K562 (cell line): Measurements from ENCODE around the gene STMP1. TPM values are rescaled to one million over a fixed set of nuclear protein-coding genes. Genes with fewer than 3 reads are reported as not detected.
A peak's percentile ranks its signal among the peaks of the same experiment; 100 is the strongest.

ENCODE experiments used
- ATAC-seq: fragments of 200-7000 bp; cut with Tn5 transposase; 3 replicates; pipeline ENCODE4 v1.9.1; 2020; ENCODE audit warnings: moderate library complexity
- BruUV-seq: library from RNA; stranded (reverse); fragments of 400-500 nt; replicated peaks from 2 replicates; lab custom pipeline; 2021; lab: Mats Ljungman, UMichigan
- CTCF ChIA-PET: fragments of 300-600 bp; formaldehyde crosslinking; extraction: SDS; loops from one replicate; lab custom pipeline; 2021; ENCODE audit warnings: low intra/inter-chr PET ratio; lab: Yijun Ruan, JAX
- POLR2A ChIA-PET: fragments of 300-600, 350-650 bp; sonication (Branson Sonifier 250); formaldehyde crosslinking; extraction: SDS; loops from one replicate; lab custom pipeline; 2021; ENCODE audit warnings: antibody characterized with exemption, inconsistent platforms; lab: Yijun Ruan, JAX
- DNase-seq, 4 experiments: peaks; one replicate each; pipeline versions ENCODE4 v3.0.0 to v3.0.0-alpha.2; 2011 to 2018; ENCODE audit warnings: low spot score in 3 of 4, mixed read lengths in 3 of 4; ENCODE audit errors: extremely low read depth in 1 of 4
- FAIRE-seq: peaks from 2 replicates; lab custom pipeline; 2011; peaks lifted over from hg19 to GRCh38; lab: Jason Lieb, UNC
- H2AFZ ChIP-seq: 2 replicates; pipeline ENCODE4 v1.6.0; 2011; ENCODE audit warnings: low read depth, low read length, control low read depth, inconsistent platforms
- H3K27ac ChIP-seq: fragments of 200-600 bp; 3 replicates; pipeline ENCODE4 v1.8.0; 2011; ENCODE audit warnings: low read depth, mild to moderate bottlenecking, control low read depth, inconsistent platforms, low read length, moderate library complexity, mixed read lengths; ENCODE audit errors: extremely low read depth
- H3K27me3 ChIP-seq, 2 experiments: fragments of 300-600 bp in 1 of 2; 2 replicates in 1 of 2; 3 replicates in 1 of 2; pipeline versions ENCODE4 v1.6.0 to v1.8.0; 2011; ENCODE audit warnings: inconsistent platforms in 2 of 2, low read length in 2 of 2, mild to moderate bottlenecking in 1 of 2, mixed read lengths in 1 of 2, moderate library complexity in 1 of 2; ENCODE audit not compliant: control insufficient read depth in 2 of 2, insufficient read depth in 2 of 2
- H3K36me3 ChIP-seq: fragments of 300-600 bp; 3 replicates; pipeline ENCODE4 v1.8.0; 2011; ENCODE audit warnings: mild to moderate bottlenecking, low read length, inconsistent platforms; ENCODE audit not compliant: control insufficient read depth, insufficient read depth
- H3K4me1 ChIP-seq, 2 experiments: fragments of 200-600 bp in 1 of 2; replicated peaks in 1 of 2; 2 replicates in 1 of 2; 3 replicates in 1 of 2; pipeline versions ENCODE4 v1.5.1 to v1.8.0; 2011; ENCODE audit warnings: inconsistent platforms in 2 of 2, low read length in 2 of 2, mild to moderate bottlenecking in 1 of 2, mixed read lengths in 1 of 2, moderate library complexity in 1 of 2; ENCODE audit not compliant: control insufficient read depth in 2 of 2, insufficient read depth in 2 of 2
- H3K4me2 ChIP-seq: 2 replicates; pipeline ENCODE4 v1.6.1; 2011; ENCODE audit warnings: low read length, control low read depth, inconsistent platforms, mixed read lengths; ENCODE audit not compliant: insufficient read depth
- H3K4me3 ChIP-seq: fragments of 200-600 bp; sonication (generic), shearing (Covaris generic); 2 replicates; pipeline ENCODE4 v1.5.1; 2016; ENCODE audit warnings: control low read depth, inconsistent platforms
- H3K79me2 ChIP-seq: fragments of 200-600 bp; 3 replicates; pipeline ENCODE4 v1.8.0; 2011; ENCODE audit warnings: low read length, inconsistent platforms; ENCODE audit not compliant: control insufficient read depth, insufficient read depth
- H3K9ac ChIP-seq, 2 experiments: 2 replicates each; pipeline versions ENCODE4 v1.6.0 to v1.6.1; 2011; ENCODE audit warnings: low read depth in 2 of 2, low read length in 2 of 2, control low read depth in 1 of 2, inconsistent platforms in 1 of 2, mild to moderate bottlenecking in 1 of 2, mixed read lengths in 1 of 2; ENCODE audit not compliant: insufficient read depth in 1 of 2
- H3K9me1 ChIP-seq: one replicate; pipeline ENCODE4 v1.6.0; 2011; ENCODE audit warnings: inconsistent platforms, mild to moderate bottlenecking, low read length, moderate library complexity; ENCODE audit not compliant: control insufficient read depth, insufficient read depth
- H3K9me3 ChIP-seq: replicated peaks from 2 replicates; pipeline ENCODE4 v1.5.1; 2011; ENCODE audit warnings: low read depth, low read length, inconsistent platforms; ENCODE audit not compliant: control insufficient read depth, insufficient read depth
- H4K20me1 ChIP-seq: replicated peaks from 2 replicates; pipeline ENCODE4 v1.6.1; 2011; ENCODE audit warnings: low read length, inconsistent platforms, mixed read lengths; ENCODE audit not compliant: control insufficient read depth, insufficient read depth
- ARID2 ChIP-seq: fragments of 450-650 bp; IDR thresholded peaks from 2 replicates; pipeline ENCODE4 v1.6.1; 2017; ENCODE audit warnings: antibody characterized with exemption, mild to moderate bottlenecking
- ETV1 ChIP-seq: fragments of 450-650 bp; conservative IDR thresholded peaks from 2 replicates; pipeline ENCODE4 v1.6.1; 2016; ENCODE audit warnings: missing genetic modification characterization, control low read depth, low read depth, missing compliant biosample characterization
- JUNB ChIP-seq: fragments of 450-650 bp; formaldehyde crosslinking; conservative IDR thresholded peaks from 2 replicates; pipeline ENCODE4 v1.4.0; 2020; ENCODE audit warnings: mild to moderate bottlenecking
- MEIS2 ChIP-seq: fragments of 450-650 bp; IDR thresholded peaks from 2 replicates; pipeline ENCODE4 v1.6.1; 2014; ENCODE audit warnings: mild to moderate bottlenecking; ENCODE audit not compliant: partially characterized antibody
- SOX6 ChIP-seq: fragments of 450-650 bp; IDR thresholded peaks from 2 replicates; pipeline ENCODE4 v1.6.1; 2014; ENCODE audit warnings: mild to moderate bottlenecking
- USF1 ChIP-seq: sonication (generic); formaldehyde crosslinking; IDR thresholded peaks from 2 replicates; pipeline ENCODE4 v1.9.0; 2022; ENCODE audit warnings: mild to moderate bottlenecking, missing genetic modification reagents
- ZNF445 ChIP-seq: fragments of 250-450 bp; sonication (Bioruptor Pico); IDR thresholded peaks from 2 replicates; pipeline ENCODE4 v1.4.0; 2020; ENCODE audit warnings: low read depth, mild to moderate bottlenecking, moderate library complexity
- WGBS: fragments of 100-300 bp; shearing (Covaris generic); methylation state at CpG from one replicate; pipeline ENCODE4 v1.1.6; 2016; ENCODE audit warnings: low coverage, mixed read lengths; ENCODE audit not compliant: insufficient coverage; ENCODE audit errors: missing lambda C conversion rate; 5-methylcytosine and 5-hydroxymethylcytosine counted together
- in situ Hi-C: fragments of 300-500 bp; cut with MboI; formaldehyde crosslinking; loops from 4 replicates; pipeline ENCODE4 v1.15.0; 2018; ENCODE audit warnings: inconsistent platforms, mixed read lengths
- intact Hi-C: fragments of 100-400 bp; cut with micrococcal nuclease; formaldehyde crosslinking; loops from 2 replicates; pipeline ENCODE4 v1.14.2; 2022
- polyA plus RNA-seq, 8 experiments: library from polyadenylated mRNA; depleted of rRNA in 4 of 8; stranded (reverse) in 5 of 8; unstranded in 3 of 8; fragments of >200 nt; fragmentation: Nextera tagmentation in 2 of 8; fragmentation: Illumina TruSeq in 1 of 8; extraction: Ambion mirVana in 2 of 8; extraction: Trizol in 1 of 8; gene quantifications; 2 replicates each; pipeline versions ENCODE4 v1.2.1 to v1.2.3, GENCODE V29; 2011 to 2014; ENCODE audit warnings: inconsistent platforms in 1 of 8, missing spikeins in 1 of 8
- total RNA-seq, 7 experiments: library from RNA; depleted of rRNA in 6 of 7; stranded (reverse); fragments of >200 nt in 6 of 7; fragmentation: Illumina TruSeq in 2 of 7; extraction: Trizol in 2 of 7; gene quantifications; 2 replicates each; pipeline versions ENCODE4 v1.2.1 to v1.2.3, GENCODE V29; 2011 to 2021; ENCODE audit warnings: low replicate concordance in 1 of 7
- TF ChIP-seq, protein P1 (sequence below), 2 experiments: IDR thresholded peaks in 1 of 2; conservative IDR thresholded peaks in 1 of 2; 2 replicates each; pipeline ENCODE4 v1.6.1; 2016; ENCODE audit warnings: low read depth in 2 of 2, mild to moderate bottlenecking in 1 of 2, missing compliant biosample characterization in 1 of 2, missing genetic modification characterization in 1 of 2, moderate library complexity in 1 of 2

Gene STMP1
- total and polyA plus RNA-seq, 9 of the 15 experiments (the other 6 are each of a cell fraction or from before 2014, with no cell fraction given), result 10.6 to 249 (median 56.8) TPM

- ChIA-PET POLR2A (interaction anchor here (0.7 kb wide), 1 partner anchor 14 kb away, joined by 4 read pairs; no protein-coding TSS in a partner anchor), CTCF (interaction anchor here (0.6 kb wide), 1 partner anchor 26 kb away, joined by 3 read pairs; no protein-coding TSS in a partner anchor)
- Histone ChIP-seq H3K9me1 (no peaks in the 10 kb centered on the region), H4K20me1 (no peaks in the 10 kb centered on the region), H3K4me3 (no peak overlapping the region), H3K27ac (no peak overlapping the region), H3K4me2 (no peak overlapping the region), H2AFZ (no peak overlapping the region), H3K4me1 (no peaks in the 10 kb centered on the region), H3K9me3 (no peaks in the 10 kb centered on the region), H3K27me3 (no peaks in the 10 kb centered on the region), H3K9ac (no peak overlapping the region), H3K36me3 (peaks cover 90% of the 10 kb centered on the region), H3K79me2 (no peaks in the 10 kb centered on the region)
- no TSS peak for BruUV-seq
- FAIRE-seq, result no peak
- in situ Hi-C loops (no loop called here), intact Hi-C loops (loop anchor here (5.0 kb wide), 1 partner anchor 391 kb away; no protein-coding TSS in a partner anchor)
- DNase-seq, result no peak
- no peak for ATAC-seq
- TF ChIP-seq USF1 (CRISPR knock-in tag) (no peak), ARID2 (no peak), ETV1 (tag) (no peak), JUNB (CRISPR knock-in tag) (no peak), ZNF445 (CRISPR knock-in tag) (no peak)
- 100% methylated on average over 1 of the region's 1 CpG for WGBS
Observed at GRCh38 chr7:135616136-135616535, 46.2 kb upstream of the STMP1 start.

GRCh38 chr7:135617781-135618180, 44.5 kb upstream of the STMP1 start:
- FAIRE-seq, result no peak
- H3K4me2 ChIP-seq, result no peak overlapping the region
- in situ Hi-C loops, result no loop called here
- TF ChIP-seq MEIS2 (peak; percentile 52), SOX6 (no peak)
- TF ChIP-seq, protein P1, sequence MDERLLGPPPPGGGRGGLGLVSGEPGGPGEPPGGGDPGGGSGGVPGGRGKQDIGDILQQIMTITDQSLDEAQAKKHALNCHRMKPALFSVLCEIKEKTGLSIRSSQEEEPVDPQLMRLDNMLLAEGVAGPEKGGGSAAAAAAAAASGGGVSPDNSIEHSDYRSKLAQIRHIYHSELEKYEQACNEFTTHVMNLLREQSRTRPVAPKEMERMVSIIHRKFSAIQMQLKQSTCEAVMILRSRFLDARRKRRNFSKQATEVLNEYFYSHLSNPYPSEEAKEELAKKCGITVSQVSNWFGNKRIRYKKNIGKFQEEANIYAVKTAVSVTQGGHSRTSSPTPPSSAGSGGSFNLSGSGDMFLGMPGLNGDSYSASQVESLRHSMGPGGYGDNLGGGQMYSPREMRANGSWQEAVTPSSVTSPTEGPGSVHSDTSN (CRISPR knock-in tag; IDR thresholded peaks at IDR 0.05; ENCODE audit: low read depth), result no peak
- TF ChIP-seq, protein P1 (tag; conservative IDR thresholded peaks at IDR 0.05; ENCODE audit: low read depth), result peak; percentile 54
- TF ChIP-seq, all 486 proteins: peak for 2
- ChIA-PET POLR2A (no interaction called here), CTCF (no interaction called here)
- no peak for ATAC-seq
- 44% methylated on average over 2 of the region's 2 CpGs for WGBS
- no peaks in the 10 kb centered on the region for H3K9me1 ChIP-seq
- no peak overlapping the region for H3K27ac ChIP-seq
- peaks cover 91% of the 10 kb centered on the region for H3K36me3 ChIP-seq
- H4K20me1 ChIP-seq, result no peaks in the 10 kb centered on the region
- DNase-seq, result peak in 1 of 4 experiments; percentile 10
- H3K9ac ChIP-seq, result no peak overlapping the region
- intact Hi-C loops, result loop anchor here (5.0 kb wide), 1 partner anchor 390 kb away; no protein-coding TSS in a partner anchor
- no peaks in the 10 kb centered on the region for H3K79me2 ChIP-seq
- no TSS peak for BruUV-seq
- no peaks in the 10 kb centered on the region for H3K9me3 ChIP-seq
- H3K4me3 ChIP-seq, result no peak overlapping the region
- no peaks in the 10 kb centered on the region for H3K27me3 ChIP-seq
- H2AFZ ChIP-seq, result no peak overlapping the region
- no peaks in the 10 kb centered on the region for H3K4me1 ChIP-seq
